Panc1 (cell line): ENCODE data around the gene SETD2. TPM values are rescaled to one million over a fixed set of nuclear protein-coding genes. Genes with fewer than 3 reads are reported as not detected.

Experiments
- ATAC-seq: fragments of 200-7000 bp; cut with Tn5 transposase; 2 replicates; pipeline ENCODE4 v1.9.1; 2020; ENCODE audit warnings: mild to moderate bottlenecking, moderate library complexity
- BruUV-seq: library from RNA; stranded (reverse); fragments of 400-500 nt; replicated peaks from 2 replicates; lab custom pipeline; 2021; lab: Mats Ljungman, UMichigan
- CTCF ChIA-PET: fragments of 300-600 bp; sonication (Branson Sonifier 250); formaldehyde crosslinking; loops from one replicate; lab custom pipeline; 2022; ENCODE audit warnings: antibody characterized with exemption; lab: Charles Lee
- POLR2A ChIA-PET: fragments of 300-600 bp; sonication (Branson Sonifier 250); formaldehyde crosslinking; loops from one replicate; lab custom pipeline; 2022; ENCODE audit warnings: antibody characterized with exemption; lab: Charles Lee
- DNase-seq: peaks from one replicate; pipeline ENCODE4 v3.0.0-alpha.2; 2010; ENCODE audit warnings: low read depth, low spot score
- H3K27ac ChIP-seq: 2 replicates; pipeline ENCODE4 v1.5.1; 2011; ENCODE audit warnings: mild to moderate bottlenecking, low read length, inconsistent platforms
- H3K27me3 ChIP-seq: fragments of 200-500 bp; sonication (Bioruptor generic); 2 replicates; pipeline ENCODE4 v1.6.0; 2014; ENCODE audit warnings: low read length, inconsistent platforms; ENCODE audit not compliant: control insufficient read depth, insufficient read depth
- H3K36me3 ChIP-seq: fragments of 200-500 bp; sonication (Bioruptor generic); 2 replicates; pipeline ENCODE4 v1.5.1; 2014; ENCODE audit warnings: inconsistent platforms, mild to moderate bottlenecking, low read length, moderate library complexity; ENCODE audit not compliant: control insufficient read depth, insufficient read depth
- H3K4me1 ChIP-seq: 2 replicates; pipeline ENCODE4 v1.5.1; 2011; ENCODE audit warnings: inconsistent platforms, mild to moderate bottlenecking, low read length, moderate library complexity; ENCODE audit not compliant: control insufficient read depth, insufficient read depth
- H3K4me3 ChIP-seq, 2 experiments: 2 replicates each; pipeline ENCODE4 v1.5.1; 2011 to 2012; ENCODE audit warnings: low read depth in 2 of 2, low read length in 2 of 2, mild to moderate bottlenecking in 2 of 2, inconsistent platforms in 1 of 2, moderate library complexity in 1 of 2
- H3K9me3 ChIP-seq: fragments of 200-500 bp; sonication (Bioruptor generic); 2 replicates; pipeline ENCODE4 v1.5.1; 2014; ENCODE audit warnings: low read depth, mild to moderate bottlenecking, inconsistent platforms, low read length, moderate library complexity; ENCODE audit not compliant: control insufficient read depth, insufficient read depth
- POLR2AphosphoS5 ChIP-seq: IDR thresholded peaks from 2 replicates; pipeline ENCODE4 v1.6.1; 2012; ENCODE audit warnings: mild to moderate bottlenecking, low read depth, low read length, moderate library complexity
- SIN3A ChIP-seq: IDR thresholded peaks from 2 replicates; pipeline ENCODE4 v1.6.1; 2012; ENCODE audit warnings: low read depth, mild to moderate bottlenecking, low read length, moderate library complexity, borderline replicate concordance; ENCODE audit not compliant: insufficient read depth
- TCF7L2 ChIP-seq: IDR thresholded peaks from 2 replicates; pipeline ENCODE4 v1.6.1; 2011; ENCODE audit warnings: mild to moderate bottlenecking, low read depth, low read length, inconsistent platforms
- in situ Hi-C: cut with HindIII; loops from 2 replicates; pipeline ENCODE4 v1.10.0; 2016; ENCODE audit warnings: low sequenced_read_pairs, low pct_unique_long_range_greater_than_20kb
- intact Hi-C: fragments of 100-400 bp; cut with micrococcal nuclease; formaldehyde crosslinking; loops from one replicate; pipeline ENCODE4 v1.10.0; 2022; ENCODE audit not compliant: unreplicated experiment
- total RNA-seq: library from RNA; stranded (reverse); gene quantifications from one replicate; pipeline ENCODE4 v1.2.1, GENCODE V29; 2021; ENCODE audit not compliant: unreplicated experiment
- TF ChIP-seq, protein P1 (sequence below): fragments of 450-650 bp; IDR thresholded peaks from 2 replicates; pipeline ENCODE4 v1.5.1; 2017; ENCODE audit warnings: mild to moderate bottlenecking
- TF ChIP-seq, protein P2 (sequence below), 2 experiments: IDR thresholded peaks; 2 replicates each; pipeline ENCODE4 v1.6.1; 2011 to 2012; ENCODE audit warnings: low read depth in 2 of 2, control low read depth in 1 of 2, low read length in 1 of 2, mild to moderate bottlenecking in 1 of 2, moderate library complexity in 1 of 2; ENCODE audit not compliant: insufficient read depth in 1 of 2

The SETD2 gene
- total RNA-seq, 1 experiment from 2014 or later = 32.6 TPM

GRCh38 chr3:47123857-47124256 is 40.1 kb downstream of the SETD2 start:
- intact Hi-C loops (no loop called here), in situ Hi-C loops (no loop called here)
- no peak for TF ChIP-seq TCF7L2
- TF ChIP-seq, protein P1, sequence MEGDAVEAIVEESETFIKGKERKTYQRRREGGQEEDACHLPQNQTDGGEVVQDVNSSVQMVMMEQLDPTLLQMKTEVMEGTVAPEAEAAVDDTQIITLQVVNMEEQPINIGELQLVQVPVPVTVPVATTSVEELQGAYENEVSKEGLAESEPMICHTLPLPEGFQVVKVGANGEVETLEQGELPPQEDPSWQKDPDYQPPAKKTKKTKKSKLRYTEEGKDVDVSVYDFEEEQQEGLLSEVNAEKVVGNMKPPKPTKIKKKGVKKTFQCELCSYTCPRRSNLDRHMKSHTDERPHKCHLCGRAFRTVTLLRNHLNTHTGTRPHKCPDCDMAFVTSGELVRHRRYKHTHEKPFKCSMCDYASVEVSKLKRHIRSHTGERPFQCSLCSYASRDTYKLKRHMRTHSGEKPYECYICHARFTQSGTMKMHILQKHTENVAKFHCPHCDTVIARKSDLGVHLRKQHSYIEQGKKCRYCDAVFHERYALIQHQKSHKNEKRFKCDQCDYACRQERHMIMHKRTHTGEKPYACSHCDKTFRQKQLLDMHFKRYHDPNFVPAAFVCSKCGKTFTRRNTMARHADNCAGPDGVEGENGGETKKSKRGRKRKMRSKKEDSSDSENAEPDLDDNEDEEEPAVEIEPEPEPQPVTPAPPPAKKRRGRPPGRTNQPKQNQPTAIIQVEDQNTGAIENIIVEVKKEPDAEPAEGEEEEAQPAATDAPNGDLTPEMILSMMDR = no peak
- TF ChIP-seq, protein P2, sequence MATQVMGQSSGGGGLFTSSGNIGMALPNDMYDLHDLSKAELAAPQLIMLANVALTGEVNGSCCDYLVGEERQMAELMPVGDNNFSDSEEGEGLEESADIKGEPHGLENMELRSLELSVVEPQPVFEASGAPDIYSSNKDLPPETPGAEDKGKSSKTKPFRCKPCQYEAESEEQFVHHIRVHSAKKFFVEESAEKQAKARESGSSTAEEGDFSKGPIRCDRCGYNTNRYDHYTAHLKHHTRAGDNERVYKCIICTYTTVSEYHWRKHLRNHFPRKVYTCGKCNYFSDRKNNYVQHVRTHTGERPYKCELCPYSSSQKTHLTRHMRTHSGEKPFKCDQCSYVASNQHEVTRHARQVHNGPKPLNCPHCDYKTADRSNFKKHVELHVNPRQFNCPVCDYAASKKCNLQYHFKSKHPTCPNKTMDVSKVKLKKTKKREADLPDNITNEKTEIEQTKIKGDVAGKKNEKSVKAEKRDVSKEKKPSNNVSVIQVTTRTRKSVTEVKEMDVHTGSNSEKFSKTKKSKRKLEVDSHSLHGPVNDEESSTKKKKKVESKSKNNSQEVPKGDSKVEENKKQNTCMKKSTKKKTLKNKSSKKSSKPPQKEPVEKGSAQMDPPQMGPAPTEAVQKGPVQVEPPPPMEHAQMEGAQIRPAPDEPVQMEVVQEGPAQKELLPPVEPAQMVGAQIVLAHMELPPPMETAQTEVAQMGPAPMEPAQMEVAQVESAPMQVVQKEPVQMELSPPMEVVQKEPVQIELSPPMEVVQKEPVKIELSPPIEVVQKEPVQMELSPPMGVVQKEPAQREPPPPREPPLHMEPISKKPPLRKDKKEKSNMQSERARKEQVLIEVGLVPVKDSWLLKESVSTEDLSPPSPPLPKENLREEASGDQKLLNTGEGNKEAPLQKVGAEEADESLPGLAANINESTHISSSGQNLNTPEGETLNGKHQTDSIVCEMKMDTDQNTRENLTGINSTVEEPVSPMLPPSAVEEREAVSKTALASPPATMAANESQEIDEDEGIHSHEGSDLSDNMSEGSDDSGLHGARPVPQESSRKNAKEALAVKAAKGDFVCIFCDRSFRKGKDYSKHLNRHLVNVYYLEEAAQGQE (IDR thresholded peaks at IDR 0.05; ENCODE audit: insufficient read depth in 1 of 2, low read depth in 2 of 2, low read length in 1 of 2) = no peak
- TF ChIP-seq SIN3A = no peak
- no peak for TF ChIP-seq POLR2AphosphoS5
- no peak for DNase-seq
- ChIA-PET CTCF (no interaction called here), POLR2A (no interaction called here)
- no peak overlapping the region for H3K4me3 ChIP-seq
- no peak overlapping the region for H3K27ac ChIP-seq
- peaks cover 10% of the 10 kb centered on the region for H3K36me3 ChIP-seq
- ATAC-seq = no peak
- H3K4me1 ChIP-seq = no peaks in the 10 kb centered on the region
- BruUV-seq = no TSS peak
- no peaks in the 10 kb centered on the region for H3K27me3 ChIP-seq
- no peaks in the 10 kb centered on the region for H3K9me3 ChIP-seq

GRCh38 chr3:47121409-47121808 is 42.5 kb downstream of the SETD2 start:
- in situ Hi-C loops (no loop called here), intact Hi-C loops (no loop called here)
- no peak overlapping the region for H3K27ac ChIP-seq
- TF ChIP-seq POLR2AphosphoS5 = no peak
- TF ChIP-seq SIN3A = no peak
- TF ChIP-seq, protein P2 (IDR thresholded peaks at IDR 0.05; ENCODE audit: insufficient read depth in 1 of 2, low read depth in 2 of 2, low read length in 1 of 2) = no peak
- TF ChIP-seq, protein P1 = no peak
- TF ChIP-seq TCF7L2 = no peak
- DNase-seq (no peak), ATAC-seq (no peak)
- no peaks in the 10 kb centered on the region for H3K27me3 ChIP-seq
- no peaks in the 10 kb centered on the region for H3K4me1 ChIP-seq
- CTCF ChIA-PET = no interaction called here
- no TSS peak for BruUV-seq
- no peaks in the 10 kb centered on the region for H3K9me3 ChIP-seq
- H3K36me3 ChIP-seq = peaks cover 10% of the 10 kb centered on the region
- H3K4me3 ChIP-seq = no peak overlapping the region
- POLR2A ChIA-PET = no interaction called here
